DOHH2 (cell line): Measurements from ENCODE around the gene POU2F1.

ENCODE experiments used
- CTCF ChIP-seq: fragments of 200-600 bp; sonication (generic); IDR thresholded peaks from one replicate; pipeline ENCODE4 v1.5.1; 2014; ENCODE audit warnings: antibody characterized with exemption, mild to moderate bottlenecking, low read depth, low read length; ENCODE audit not compliant: poor library complexity, severe bottlenecking
- EZH2phosphoT487 ChIP-seq: fragments of 200-600 bp; sonication (generic); IDR thresholded peaks from 2 replicates; pipeline ENCODE4 v1.6.1; 2017; ENCODE audit warnings: borderline replicate concordance, mild to moderate bottlenecking, antibody characterized with exemption, low read length, moderate library complexity, mixed read lengths

DNA sequence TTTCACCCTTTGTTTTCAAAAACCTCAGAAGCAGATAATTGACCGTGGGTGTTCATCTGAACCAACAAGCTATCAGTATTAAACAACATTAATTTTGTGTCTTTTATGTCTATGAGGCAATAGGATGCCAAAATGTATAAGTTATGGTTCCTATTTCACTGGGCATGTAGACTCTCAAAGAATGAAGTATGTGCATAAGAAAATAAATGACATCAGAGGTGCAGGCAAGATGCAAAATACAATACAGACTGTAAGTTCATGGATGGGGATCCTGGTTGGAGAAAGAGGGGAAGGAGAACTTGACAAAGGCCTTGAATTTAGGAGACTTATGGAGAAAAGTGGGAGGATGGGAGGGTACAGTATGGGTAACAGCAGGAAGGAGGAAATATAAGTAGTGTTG is 23.4 kb upstream of the POU2F1 start:
- TF ChIP-seq CTCF (no peak), EZH2phosphoT487 (no peak)
